Tibial artery (tissue), 4 donors: ENCODE measurements around the gene UPK3A.

ENCODE experiments used
- DNase-seq, 2 donors: peaks; one replicate each; pipeline ENCODE4 v3.0.0-alpha.2; 2019
- H3K27ac ChIP-seq, 2 donors: fragments of 200-600 bp; sonication (generic) in 1 of 2; 1 replicate in 1 of 2; 2 replicates in 1 of 2; pipeline ENCODE4 v1.5.1; 2018 to 2019; ENCODE audit warnings: mild to moderate bottlenecking in 1 of 2
- H3K27me3 ChIP-seq, 2 donors: fragments of 200-600 bp; sonication (generic) in 1 of 2; one replicate each; pipeline versions ENCODE4 v1.5.1 to v1.6.0; 2016 to 2019
- H3K36me3 ChIP-seq, 3 donors: fragments of 200-600 bp; sonication (generic) in 2 of 3; one replicate each; pipeline ENCODE4 v1.5.1; 2016 to 2019; ENCODE audit warnings: mild to moderate bottlenecking in 2 of 3
- H3K4me1 ChIP-seq, 4 donors: fragments of 200-600 bp; sonication (generic) in 2 of 4; 1 replicate in 3 of 4; 2 replicates in 1 of 4; pipeline ENCODE4 v1.5.1; 2016 to 2019
- H3K4me3 ChIP-seq, 2 donors: fragments of 200-600 bp; sonication (generic) in 1 of 2; 1 replicate in 1 of 2; 2 replicates in 1 of 2; pipeline ENCODE4 v1.5.1; 2018 to 2019; ENCODE audit warnings: mild to moderate bottlenecking in 2 of 2
- H3K9me3 ChIP-seq, 3 donors: fragments of 200-600 bp; sonication (generic) in 1 of 3; one replicate each; pipeline ENCODE4 v1.5.1; 2016 to 2019
- intact Hi-C: fragments of 100-400 bp; cut with DNase I; formaldehyde crosslinking; loops from one replicate; pipeline ENCODE4 v1.15.0; 2023; ENCODE audit warnings: low total_unique reads
- TF ChIP-seq, protein P1 (sequence below), 2 experiments: fragments of 200-600 bp in 1 of 2; fragments of 450-650 bp in 1 of 2; IDR thresholded peaks; one replicate each; pipeline ENCODE4 v1.5.1; 2017 to 2019; ENCODE audit warnings: antibody characterized with exemption in 2 of 2, mild to moderate bottlenecking in 1 of 2, moderate library complexity in 1 of 2

The UPK3A gene

GRCh38 chr22:45240810-45241631 lies 43.7 kb upstream of the UPK3A start, which contains the start of gene KIAA0930:
TSS of gene KIAA0930 (minus strand) at chr22:45240894. CDS start at chr22:45240703, 191 bp downstream.
- peak within 1 kb of the TSS; percentile 72 to 84 for H3K27ac ChIP-seq
- intact Hi-C loops: loop anchor here (1.0 kb wide), 1 partner anchor 68 kb away; the partner anchor contains the start of gene FAM118A
- H3K36me3 ChIP-seq: peaks cover 0 to 9% (median 0%) of the 10 kb centered on the region in 3 donors
- no peaks in the 10 kb centered on the region for H3K9me3 ChIP-seq
- peak within 1 kb of the TSS; percentile 73 to 84 for H3K4me3 ChIP-seq
- peaks cover 0 to 24% (median 18%) of the 10 kb centered on the region in 4 donors for H3K4me1 ChIP-seq
- TF ChIP-seq, protein P1, sequence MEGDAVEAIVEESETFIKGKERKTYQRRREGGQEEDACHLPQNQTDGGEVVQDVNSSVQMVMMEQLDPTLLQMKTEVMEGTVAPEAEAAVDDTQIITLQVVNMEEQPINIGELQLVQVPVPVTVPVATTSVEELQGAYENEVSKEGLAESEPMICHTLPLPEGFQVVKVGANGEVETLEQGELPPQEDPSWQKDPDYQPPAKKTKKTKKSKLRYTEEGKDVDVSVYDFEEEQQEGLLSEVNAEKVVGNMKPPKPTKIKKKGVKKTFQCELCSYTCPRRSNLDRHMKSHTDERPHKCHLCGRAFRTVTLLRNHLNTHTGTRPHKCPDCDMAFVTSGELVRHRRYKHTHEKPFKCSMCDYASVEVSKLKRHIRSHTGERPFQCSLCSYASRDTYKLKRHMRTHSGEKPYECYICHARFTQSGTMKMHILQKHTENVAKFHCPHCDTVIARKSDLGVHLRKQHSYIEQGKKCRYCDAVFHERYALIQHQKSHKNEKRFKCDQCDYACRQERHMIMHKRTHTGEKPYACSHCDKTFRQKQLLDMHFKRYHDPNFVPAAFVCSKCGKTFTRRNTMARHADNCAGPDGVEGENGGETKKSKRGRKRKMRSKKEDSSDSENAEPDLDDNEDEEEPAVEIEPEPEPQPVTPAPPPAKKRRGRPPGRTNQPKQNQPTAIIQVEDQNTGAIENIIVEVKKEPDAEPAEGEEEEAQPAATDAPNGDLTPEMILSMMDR (IDR thresholded peaks at IDR 0.05): no peak
- DNase-seq: peak; percentile 75 to 91
- H3K27me3 ChIP-seq: no peaks in the 10 kb centered on the region

DNA sequence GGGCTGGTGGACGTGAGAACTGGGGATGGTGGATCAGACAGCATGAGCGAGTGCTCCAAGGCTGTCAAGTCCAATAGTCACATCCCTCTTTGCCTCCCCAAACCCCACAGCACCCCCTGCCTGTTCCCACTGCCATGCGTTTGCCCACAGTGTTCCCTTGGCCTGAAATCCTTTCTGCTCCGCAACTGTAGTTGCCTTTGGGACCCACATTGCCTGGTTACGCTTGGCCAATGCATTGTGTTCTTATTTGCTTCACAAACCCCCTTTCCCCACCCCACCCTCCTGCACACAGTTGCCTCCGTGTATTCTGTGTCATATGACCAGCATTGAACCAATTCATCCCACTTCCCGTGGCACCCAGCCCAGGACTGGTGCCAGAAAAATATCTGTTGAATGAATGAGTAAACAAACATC lies 42.0 kb upstream of the UPK3A start:
- TF ChIP-seq, protein P1 (IDR thresholded peaks at IDR 0.05): no peak
- no peaks in the 10 kb centered on the region for H3K9me3 ChIP-seq
- intact Hi-C loops: no loop called here
- peaks cover 0 to 32% (median 23%) of the 10 kb centered on the region in 4 donors for H3K4me1 ChIP-seq
- no peak for DNase-seq
- H3K4me3 ChIP-seq: no peak overlapping the region
- no peaks in the 10 kb centered on the region for H3K36me3 ChIP-seq
- no peaks in the 10 kb centered on the region for H3K27me3 ChIP-seq
- no peak overlapping the region for H3K27ac ChIP-seq

DNA sequence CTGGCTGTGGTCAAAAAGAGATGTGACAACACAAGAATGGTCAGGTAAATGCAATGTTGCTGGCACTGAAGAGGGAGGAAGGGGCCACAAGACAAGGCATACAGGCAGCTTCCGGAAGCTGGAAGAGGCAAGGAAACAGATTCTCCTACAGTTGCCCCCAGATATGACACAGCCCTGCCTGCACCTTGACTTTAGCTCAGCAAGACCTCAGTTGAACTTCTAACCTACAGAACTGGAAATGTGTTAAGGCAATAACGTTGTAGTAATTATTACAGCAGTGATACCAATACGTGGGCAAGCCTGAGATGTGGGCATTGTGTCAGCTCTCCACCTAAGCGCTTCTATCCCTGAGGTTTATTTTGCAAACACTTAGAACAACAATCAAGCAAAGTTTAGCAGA lies 39.8 kb upstream of the UPK3A start:
- Histone ChIP-seq H3K4me1 (peaks cover 0 to 20% (median 14%) of the 10 kb centered on the region in 4 donors), H3K27me3 (no peaks in the 10 kb centered on the region), H3K9me3 (no peaks in the 10 kb centered on the region), H3K36me3 (no peaks in the 10 kb centered on the region), H3K27ac (no peak overlapping the region), H3K4me3 (no peak overlapping the region)
- DNase-seq: no peak
- TF ChIP-seq, protein P1 (IDR thresholded peaks at IDR 0.05): no peak
- intact Hi-C loops: no loop called here

DNA sequence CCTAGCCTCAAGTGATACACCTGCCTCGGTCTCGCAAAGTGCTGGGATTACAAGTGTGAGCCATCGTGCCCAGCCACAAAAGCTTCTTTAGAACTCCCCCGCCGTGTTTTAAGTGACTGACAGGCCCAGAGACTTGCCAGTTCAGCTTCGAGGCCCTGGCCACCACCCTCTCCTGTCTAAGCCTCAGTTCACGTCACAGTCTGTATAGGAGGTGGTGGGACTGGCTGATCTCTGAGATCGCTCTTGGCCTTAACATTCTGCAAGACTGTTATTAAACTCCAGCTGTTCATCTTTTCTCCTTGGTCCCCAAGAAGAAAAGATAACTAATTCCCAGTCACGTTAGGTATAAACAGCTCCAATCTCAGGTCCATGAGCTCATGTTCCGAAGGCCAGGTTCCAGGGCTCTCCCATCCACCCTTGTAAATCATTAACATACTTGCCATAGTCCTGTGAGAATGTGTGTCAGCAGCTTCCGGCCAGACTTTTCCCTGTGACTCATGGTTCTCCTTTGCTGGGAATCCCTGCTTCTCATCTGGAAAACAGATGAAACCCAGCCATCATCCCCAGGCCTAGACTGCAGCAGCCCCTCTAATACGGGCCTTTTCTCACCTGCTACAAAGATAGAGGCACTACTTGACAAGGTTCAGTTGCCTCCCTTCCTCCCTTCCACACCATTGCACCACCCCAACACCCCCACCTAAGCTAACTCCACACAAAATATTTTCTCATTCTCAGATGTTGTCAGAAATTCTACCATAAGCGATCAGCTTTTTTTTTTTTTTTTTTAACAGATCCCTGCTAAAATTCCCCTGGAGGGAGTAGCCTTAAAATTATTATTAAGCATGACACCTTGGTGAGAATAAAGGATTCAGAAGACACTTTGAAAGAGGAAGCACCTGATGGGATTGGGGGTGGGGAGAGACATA lies 38.4 kb upstream of the UPK3A start:
- intact Hi-C loops: no loop called here
- no peaks in the 10 kb centered on the region for H3K27me3 ChIP-seq
- H3K36me3 ChIP-seq: no peaks in the 10 kb centered on the region
- H3K9me3 ChIP-seq: no peaks in the 10 kb centered on the region
- TF ChIP-seq, protein P1 (IDR thresholded peaks at IDR 0.05): no peak
- DNase-seq: no peak
- H3K27ac ChIP-seq: peak overlapping the region; percentile 32 to 66
- H3K4me1 ChIP-seq: peaks cover 0 to 12% (median 7%) of the 10 kb centered on the region in 4 donors
- no peak overlapping the region for H3K4me3 ChIP-seq

DNA sequence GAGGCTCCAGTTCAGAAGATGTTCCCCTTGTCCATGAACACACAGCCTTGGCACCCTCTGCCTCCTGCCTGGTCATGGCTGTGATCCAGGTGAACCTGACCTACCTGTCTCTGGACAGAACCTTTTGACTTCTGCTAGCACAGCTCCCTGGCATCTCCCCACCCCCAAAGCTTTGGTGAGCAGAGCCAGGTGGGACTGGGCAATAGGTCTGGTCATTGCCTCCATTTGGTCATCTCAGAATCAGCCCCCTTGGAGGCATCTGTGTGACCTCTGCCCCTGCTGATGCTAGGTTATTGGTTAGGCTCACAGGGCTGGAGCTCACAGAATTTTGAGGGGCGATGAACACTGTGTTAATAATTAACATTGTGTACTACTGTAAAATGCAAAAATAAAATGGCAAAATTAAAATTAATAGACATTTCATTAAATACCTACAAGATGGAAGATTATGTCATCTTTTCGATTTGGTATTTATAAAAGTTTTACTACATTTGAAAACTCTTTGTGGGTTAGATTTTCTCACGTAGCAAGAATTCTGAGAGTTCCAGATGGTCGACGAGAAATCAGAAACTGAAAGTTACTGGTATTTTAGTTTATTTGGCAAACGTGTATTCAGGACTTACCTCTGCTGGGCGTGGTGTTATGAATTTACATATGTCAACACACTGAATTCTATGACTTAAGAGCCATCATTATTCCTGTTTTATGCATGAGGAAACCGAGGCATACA lies 35.8 kb upstream of the UPK3A start:
- H3K9me3 ChIP-seq: no peaks in the 10 kb centered on the region
- H3K27ac ChIP-seq: no peak overlapping the region
- no peaks in the 10 kb centered on the region for H3K36me3 ChIP-seq
- H3K4me1 ChIP-seq: peaks cover 0 to 10% (median 6%) of the 10 kb centered on the region in 4 donors
- DNase-seq: no peak
- peaks cover 0 to 2% of the 10 kb centered on the region in 2 donors for H3K27me3 ChIP-seq
- TF ChIP-seq, protein P1 (IDR thresholded peaks at IDR 0.05): no peak
- intact Hi-C loops: no loop called here
- H3K4me3 ChIP-seq: no peak overlapping the region
